Head of caudate nucleus (tissue), 42 donors: ENCODE data around the gene BHLHE40.
A peak's percentile ranks its signal among the peaks of the same experiment; 100 is the strongest.

Experiments
- DNase-seq, 42 donors: peaks; one replicate each; pipeline versions ENCODE4 v3.0.0 to v3.0.0-alpha.2; 2020 to 2021; ENCODE audit warnings: mixed read lengths in 7 of 42
- intact Hi-C: fragments of 100-400 bp; cut with DNase I; formaldehyde crosslinking; loops from one replicate; pipeline ENCODE4 v1.15.0; 2022

The BHLHE40 gene

DNA sequence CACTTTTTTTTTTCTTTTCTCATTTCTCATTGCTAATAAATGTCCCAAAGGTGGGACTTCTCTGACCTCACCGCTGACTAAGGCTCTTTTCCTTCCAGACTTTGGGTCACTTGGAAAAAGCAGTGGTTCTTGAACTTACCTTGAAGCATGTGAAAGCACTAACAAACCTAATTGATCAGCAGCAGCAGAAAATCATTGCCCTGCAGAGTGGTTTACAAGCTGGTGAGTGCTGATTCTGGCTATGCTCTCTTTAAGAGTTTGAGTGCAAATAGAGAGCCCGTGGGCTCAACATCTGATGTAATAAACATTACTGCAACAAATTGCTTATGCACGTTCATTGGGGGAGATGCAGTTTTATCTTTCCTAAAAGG lies 2.0 kb downstream of the BHLHE40 start:
- intact Hi-C loops = no loop called here
- DNase-seq = no peak

DNA sequence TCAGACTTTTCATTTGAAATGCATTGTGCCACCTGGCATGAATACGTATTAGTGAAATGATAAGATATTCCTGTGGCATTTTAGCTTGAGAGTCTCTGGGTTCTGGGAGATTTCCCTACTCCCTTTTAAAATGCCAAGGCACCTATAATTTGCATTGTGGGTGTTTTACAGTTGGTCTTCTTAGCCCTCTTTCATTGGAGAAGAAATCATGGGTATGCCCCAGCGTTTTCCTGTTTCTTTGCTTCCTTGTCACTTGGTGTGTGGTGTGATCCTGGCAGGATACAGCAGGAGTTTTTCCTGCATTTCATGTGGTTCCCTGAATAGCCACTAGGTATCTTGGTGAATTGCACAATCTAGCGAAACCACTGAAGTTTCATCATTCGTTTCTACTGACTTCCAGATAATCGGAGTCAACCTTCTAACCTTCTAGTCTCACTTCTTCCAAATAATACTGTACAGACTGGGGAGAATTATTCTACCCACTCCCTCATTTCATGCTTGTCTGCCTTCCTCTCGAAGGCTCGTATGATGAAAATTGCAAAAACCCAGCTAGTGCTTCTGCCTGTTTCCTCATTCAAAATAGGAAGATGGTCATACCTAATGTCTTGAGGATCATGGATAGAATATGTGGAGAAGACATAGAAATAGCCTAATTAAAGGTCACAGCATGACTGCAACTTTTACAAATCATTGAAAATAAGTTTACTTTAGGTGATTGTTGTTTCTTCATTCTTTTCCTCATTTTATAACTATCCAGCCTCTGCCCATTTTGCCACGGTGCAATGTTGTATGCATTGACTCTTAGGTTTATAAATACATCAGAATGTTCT lies 2.6 kb downstream of the BHLHE40 start:
- intact Hi-C loops = no loop called here
- peak in 3 of 42 donors; percentile 23 to 47 (median 29) for DNase-seq

DNA sequence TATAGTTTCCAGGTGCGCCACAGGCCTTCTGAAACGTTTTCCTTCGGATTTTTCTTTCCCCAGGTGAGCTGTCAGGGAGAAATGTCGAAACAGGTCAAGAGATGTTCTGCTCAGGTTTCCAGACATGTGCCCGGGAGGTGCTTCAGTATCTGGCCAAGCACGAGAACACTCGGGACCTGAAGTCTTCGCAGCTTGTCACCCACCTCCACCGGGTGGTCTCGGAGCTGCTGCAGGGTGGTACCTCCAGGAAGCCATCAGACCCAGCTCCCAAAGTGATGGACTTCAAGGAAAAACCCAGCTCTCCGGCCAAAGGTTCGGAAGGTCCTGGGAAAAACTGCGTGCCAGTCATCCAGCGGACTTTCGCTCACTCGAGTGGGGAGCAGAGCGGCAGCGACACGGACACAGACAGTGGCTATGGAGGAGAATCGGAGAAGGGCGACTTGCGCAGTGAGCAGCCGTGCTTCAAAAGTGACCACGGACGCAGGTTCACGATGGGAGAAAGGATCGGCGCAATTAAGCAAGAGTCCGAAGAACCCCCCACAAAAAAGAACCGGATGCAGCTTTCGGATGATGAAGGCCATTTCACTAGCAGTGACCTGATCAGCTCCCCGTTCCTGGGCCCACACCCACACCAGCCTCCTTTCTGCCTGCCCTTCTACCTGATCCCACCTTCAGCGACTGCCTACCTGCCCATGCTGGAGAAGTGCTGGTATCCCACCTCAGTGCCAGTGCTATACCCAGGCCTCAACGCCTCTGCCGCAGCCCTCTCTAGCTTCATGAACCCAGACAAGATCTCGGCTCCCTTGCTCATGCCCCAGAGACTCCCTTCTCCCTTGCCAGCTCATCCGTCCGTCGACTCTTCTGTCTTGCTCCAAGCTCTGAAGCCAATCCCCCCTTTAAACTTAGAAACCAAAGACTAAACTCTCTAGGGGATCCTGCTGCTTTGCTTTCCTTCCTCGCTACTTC lies 3.8 kb downstream of the BHLHE40 start:
- peak in 2 of 42 donors; percentile 13 to 41 for DNase-seq
- intact Hi-C loops = no loop called here

DNA sequence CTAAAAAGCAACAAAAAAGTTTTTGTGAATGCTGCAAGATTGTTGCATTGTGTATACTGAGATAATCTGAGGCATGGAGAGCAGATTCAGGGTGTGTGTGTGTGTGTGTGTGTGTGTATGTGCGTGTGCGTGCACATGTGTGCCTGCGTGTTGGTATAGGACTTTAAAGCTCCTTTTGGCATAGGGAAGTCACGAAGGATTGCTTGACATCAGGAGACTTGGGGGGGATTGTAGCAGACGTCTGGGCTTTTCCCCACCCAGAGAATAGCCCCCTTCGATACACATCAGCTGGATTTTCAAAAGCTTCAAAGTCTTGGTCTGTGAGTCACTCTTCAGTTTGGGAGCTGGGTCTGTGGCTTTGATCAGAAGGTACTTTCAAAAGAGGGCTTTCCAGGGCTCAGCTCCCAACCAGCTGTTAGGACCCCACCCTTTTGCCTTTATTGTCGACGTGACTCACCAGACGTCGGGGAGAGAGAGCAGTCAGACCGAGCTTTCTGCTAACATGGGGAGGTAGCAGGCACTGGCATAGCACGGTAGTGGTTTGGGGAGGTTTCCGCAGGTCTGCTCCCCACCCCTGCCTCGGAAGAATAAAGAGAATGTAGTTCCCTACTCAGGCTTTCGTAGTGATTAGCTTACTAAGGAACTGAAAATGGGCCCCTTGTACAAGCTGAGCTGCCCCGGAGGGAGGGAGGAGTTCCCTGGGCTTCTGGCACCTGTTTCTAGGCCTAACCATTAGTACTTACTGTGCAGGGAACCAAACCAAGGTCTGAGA lies 4.7 kb downstream of the BHLHE40 start:
- DNase-seq = peak in 16 of 42 donors; percentile 16 to 47 (median 28)
- intact Hi-C loops = no loop called here

DNA sequence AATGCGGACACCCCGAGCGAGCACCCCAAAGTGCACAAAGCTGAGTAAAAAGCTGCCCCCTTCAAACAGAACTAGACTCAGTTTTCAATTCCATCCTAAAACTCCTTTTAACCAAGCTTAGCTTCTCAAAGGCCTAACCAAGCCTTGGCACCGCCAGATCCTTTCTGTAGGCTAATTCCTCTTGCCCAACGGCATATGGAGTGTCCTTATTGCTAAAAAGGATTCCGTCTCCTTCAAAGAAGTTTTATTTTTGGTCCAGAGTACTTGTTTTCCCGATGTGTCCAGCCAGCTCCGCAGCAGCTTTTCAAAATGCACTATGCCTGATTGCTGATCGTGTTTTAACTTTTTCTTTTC lies 5.3 kb downstream of the BHLHE40 start:
- no peak for DNase-seq
- intact Hi-C loops = no loop called here

DNA sequence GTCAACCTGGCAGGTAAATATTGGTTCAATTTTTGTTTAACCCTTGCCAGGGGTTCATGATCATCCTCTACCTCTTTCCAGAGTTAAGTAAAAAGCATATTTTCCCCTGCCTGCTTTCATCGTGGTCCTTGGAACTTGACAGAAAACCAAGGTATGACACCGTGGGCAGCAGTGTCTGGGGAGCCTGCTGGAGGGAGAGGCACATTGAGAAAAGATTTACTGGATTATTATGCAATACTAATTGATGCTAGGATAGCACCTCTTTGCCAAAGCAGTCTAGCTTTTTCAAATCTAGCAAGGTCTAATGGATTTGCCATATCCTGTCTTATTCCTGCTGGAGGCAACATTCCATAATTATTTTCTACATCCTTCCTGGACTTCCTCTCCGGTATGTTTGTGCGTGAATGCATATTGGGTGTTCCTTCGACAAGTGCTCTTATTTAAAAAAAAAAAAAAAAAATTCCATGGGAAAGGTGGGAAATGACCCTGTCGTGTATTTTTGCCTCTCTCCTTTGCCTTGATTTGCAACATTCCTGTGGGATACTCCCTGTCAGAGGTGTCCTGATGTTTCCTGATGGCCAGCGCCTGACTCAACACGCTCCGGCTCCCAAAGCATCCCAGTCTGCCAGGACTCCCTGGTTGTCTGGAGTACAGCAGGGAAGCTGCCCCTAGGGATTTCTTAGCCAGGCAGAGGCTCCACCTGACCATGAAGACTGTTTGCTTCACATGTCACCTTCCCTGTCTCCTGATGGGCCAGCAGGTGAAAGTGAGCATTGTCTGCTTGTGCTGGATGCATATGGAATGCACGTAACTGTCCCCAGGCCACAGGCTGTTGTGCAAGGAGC lies 6.3 kb downstream of the BHLHE40 start:
- intact Hi-C loops = loop anchor here (5.0 kb wide), 1 partner anchor 42 kb away; no protein-coding TSS in a partner anchor
- peak in 3 of 42 donors; percentile 15 to 46 (median 42) for DNase-seq

DNA sequence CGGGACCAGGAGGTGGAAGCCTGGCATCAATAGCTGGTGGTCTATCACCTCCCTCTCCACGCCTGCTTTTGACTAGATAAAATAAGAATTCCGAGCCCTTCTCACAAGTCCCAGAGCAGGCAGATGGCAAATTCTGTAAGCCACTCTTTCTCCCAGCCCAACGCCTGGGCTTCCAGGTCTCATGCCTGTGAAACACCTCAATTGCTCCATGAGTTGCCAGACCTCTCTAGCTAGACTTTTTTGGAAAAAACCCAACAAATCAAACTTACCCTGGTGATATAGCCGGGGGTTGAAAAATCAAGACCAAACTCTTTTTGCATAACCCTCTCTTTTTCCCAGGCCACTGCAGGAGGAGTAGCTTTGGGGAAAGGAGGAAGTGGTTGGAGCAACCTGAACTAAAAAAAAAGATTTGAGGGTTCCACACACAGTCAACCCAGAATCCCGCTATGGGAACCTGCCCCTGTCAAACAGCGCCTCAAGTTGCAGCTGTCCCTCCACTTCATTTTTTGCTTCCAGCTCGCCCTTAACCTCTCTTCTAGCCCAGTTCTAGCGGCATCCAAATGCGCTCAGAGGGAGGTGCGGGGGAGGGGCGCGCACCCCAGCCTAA lies 7.0 kb downstream of the BHLHE40 start:
- intact Hi-C loops = loop anchor here (5.0 kb wide), 1 partner anchor 41 kb away; no protein-coding TSS in a partner anchor
- DNase-seq = peak in 7 of 42 donors; percentile 22 to 55 (median 33)

DNA sequence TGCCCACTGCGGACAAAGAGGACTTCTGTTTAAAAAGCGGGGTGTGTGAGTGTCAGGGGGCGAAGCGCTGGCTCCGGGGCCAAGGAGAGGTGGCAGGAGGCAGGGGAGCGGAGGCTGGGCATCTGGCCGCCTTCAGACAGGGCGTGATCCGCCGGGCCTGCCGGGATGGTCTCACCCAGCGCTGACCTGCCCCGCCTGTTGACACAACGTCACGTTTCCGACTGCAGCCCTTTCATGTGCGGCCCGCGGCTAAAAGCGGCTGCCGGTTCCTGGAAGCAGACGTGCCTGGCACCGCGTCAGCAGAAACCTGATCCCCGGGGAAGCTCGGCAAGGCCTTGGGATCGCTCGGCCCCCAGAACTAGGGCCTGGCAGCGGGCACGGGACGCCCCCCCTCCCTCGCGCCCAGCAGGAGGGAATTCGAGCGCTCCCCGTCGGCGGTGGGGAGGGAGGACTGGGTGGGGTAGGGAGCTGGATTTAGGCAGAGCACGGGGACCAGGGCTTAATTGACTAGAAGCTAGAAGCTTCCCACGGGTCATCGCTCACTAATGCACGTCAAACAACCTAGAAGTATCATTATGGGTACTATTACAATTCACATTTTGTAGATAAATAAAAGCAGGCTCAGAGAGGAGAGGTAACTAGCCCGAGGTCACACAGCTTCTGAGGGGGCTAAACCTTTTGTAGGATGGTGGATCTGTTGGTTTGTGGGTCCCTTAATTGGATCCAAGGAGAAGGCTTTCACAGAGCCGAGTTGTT lies 7.7 kb downstream of the BHLHE40 start:
- peak; percentile 46 to 86 (median 68) for DNase-seq
- intact Hi-C loops = loop anchor here (5.0 kb wide), 1 partner anchor 40 kb away; no protein-coding TSS in a partner anchor

DNA sequence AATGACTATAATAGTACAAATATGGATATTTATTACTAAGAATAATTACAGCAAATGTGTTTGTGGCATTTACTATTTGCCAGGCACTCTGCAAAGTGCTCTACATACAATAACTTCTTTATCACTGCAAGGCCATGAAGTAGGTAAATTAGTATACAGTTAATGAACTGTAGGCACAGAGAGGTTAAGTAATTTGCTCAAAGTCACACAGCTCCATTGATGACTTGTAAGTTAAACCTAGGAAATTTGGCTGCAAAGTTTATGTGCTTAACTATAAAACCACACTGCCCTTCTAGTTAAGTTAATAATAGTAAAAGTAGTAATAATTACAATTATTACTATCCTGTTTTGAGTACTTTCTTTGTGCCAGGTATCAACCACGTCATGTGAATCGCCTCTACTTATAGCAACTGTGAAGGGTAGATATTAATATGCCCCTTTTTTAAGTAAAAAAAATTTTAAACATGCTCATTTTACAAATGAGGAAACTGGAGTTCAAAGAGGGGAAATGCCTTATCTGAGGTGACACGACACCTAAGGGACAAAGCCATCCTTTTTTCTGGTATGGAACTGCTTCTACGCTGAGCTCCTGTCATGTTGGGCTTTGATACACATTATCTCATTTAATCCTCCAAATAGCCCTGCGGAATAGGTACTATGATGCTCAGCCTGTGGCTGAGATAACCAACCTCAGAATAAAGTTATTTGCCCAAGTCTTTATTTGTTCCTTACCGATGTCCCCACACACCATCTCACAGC lies 8.5 kb downstream of the BHLHE40 start:
- no peak for DNase-seq
- intact Hi-C loops = loop anchor here (5.0 kb wide), 1 partner anchor 40 kb away; no protein-coding TSS in a partner anchor

DNA sequence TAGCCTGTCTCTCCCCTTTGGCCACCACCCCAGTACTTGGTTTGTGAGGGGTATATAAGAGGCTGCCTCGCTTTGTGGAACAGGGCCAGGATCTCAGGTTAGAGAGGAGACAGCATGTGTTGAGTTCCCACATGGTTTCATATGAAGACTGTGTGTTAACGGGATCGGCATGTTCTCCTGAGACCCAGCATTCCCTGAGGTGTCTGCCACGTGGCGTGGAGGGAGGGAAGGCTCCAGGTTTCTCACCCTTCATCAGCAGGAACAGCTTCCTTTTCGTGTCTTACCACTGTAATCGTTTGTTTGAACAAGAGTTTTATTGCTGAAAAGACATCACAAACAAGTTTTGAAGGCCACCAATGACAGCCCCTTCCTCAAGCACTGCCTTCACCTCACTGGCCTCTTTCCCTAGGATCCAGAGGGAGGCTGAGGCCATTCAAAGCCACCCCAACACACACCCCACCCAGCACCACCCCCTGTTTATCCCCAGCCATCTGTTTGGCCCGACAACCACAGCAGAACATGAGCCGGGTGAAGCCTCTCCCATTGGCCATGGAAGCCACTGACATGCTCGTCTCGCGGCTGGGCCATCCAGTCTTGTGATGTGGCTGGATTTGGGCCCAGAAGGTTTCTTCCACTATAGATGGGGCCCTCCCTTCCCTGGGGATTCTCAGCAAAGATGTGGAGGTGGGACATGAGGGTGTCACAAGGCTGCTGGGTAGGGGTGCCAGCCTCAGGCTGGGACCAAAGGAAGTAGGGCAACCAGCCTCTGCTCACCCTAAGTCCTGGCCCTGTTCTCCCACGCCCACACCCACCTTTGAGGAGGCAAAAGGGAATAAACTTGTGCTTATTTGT lies 10.0 kb downstream of the BHLHE40 start:
- DNase-seq = peak in 3 of 42 donors; percentile 18 to 64 (median 19)
- intact Hi-C loops = loop anchor here (5.0 kb wide), 1 partner anchor 38 kb away; no protein-coding TSS in a partner anchor

DNA sequence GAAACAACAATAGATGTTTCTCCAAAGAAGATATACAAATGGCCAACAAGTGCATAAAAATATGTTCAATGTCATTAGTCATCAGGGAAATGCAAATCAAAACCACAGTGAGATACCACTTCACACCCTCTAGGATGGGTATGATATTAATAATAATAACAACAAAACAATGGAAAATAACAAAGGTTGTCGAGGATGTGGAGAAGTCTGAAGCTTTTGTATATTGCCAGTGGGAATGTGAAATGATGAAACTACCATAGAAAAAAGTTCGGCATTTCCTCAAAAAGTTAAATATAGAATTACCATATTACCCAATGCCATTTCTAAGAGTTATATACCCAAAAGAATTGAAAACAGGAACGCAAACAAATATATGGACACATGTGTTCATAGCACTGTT lies 10.8 kb downstream of the BHLHE40 start:
- no peak for DNase-seq
- intact Hi-C loops = no loop called here

DNA sequence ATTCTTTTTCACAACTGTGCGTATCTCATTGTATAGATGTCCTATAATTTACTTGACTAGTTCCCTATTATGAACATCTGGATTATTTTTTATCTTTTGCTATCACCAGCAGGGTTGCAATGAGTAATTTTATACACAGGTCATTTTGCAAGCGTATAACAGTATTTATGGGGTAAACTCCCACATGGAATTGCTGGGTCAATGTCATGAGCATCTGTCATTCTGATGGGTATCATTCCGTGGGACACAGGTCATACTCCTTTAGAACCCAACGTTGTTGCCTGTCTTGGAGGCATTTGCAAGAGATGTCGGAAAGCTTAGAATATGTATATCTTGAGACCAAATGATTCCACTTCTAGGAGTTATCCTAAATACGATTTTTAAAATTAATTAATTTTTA lies 12.9 kb downstream of the BHLHE40 start:
- intact Hi-C loops = no loop called here
- DNase-seq = peak in 1 of 42 donors; percentile 1

DNA sequence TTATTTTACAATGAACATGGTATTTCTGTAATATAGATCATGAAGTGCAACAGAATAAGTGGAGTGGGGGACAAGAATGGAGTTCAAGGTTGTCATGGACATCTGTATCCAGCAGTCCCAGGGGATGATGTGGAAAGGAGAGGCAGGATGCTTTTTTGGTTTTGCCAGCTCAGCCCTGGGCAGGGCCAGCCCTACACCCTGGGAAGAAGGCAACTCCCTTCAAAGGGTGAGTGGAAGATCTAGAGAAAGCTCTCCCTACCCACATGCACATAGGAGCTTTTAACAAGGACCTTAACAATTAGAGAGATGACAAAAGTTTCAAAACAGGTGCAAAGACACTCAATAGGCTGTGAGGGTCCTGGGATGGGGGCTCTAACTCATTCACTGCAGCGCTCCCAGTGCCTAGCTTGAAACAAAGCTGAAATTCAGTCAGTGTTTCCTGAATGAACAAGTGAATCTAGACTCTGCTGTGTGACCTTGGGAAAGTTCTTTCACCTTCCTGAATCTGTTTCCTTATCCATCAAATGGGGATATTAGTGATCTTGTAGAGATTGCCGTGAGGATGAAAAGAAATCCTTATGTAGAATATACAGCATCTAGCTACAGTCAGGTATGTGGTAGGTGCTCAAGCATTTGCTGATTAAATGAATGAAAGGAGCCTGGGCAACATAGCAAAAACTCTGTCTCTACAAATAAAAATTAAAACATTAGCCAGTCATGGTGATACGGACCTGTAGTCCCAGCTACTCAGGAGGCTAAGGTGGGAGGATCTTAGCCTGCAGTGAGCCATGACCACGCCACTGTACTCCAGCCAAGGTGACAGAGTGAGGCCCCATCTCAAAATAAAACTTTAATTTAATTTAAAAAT lies 14.3 kb downstream of the BHLHE40 start:
- intact Hi-C loops = no loop called here
- peak in 2 of 42 donors; percentile 4 to 33 for DNase-seq

DNA sequence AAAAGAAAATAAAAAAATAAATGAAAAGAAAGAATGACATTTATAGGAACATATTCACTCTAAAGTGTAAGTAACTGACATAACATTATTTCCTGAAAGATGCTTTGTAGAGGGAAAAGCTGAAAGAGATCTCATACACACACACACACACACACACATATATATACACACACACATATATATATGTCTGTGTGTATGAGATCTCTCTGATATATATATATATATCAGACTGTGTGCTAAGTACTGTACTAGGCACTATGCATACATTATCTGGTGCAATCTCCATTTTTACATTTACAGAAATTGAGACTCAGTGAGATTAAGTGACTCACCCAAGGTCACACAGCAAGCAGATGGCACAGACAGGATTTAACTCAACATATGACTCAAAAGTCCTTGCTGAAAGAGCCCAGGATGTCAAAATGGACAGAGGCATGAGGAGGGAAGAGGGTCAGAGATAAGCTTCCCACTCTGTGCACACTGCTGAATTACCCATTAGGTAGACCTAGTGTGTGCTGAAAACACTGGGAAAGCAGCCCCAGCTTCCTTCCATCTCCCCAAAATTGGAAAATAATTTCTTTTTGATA lies 15.0 kb downstream of the BHLHE40 start:
- peak in 3 of 42 donors; percentile 1 to 22 (median 6) for DNase-seq
- intact Hi-C loops = no loop called here
